ENCODE data around the gene WDR12.

- TF ChIP-seq POLR2AphosphoS5 (IDR thresholded peaks at IDR 0.05; ENCODE audit: low read depth, low read length) = no peak
- no peak for TF ChIP-seq TAF1 (IDR thresholded peaks at IDR 0.05; ENCODE audit: borderline replicate concordance, insufficient read depth, low read length)
- no peak for TF ChIP-seq REST (IDR thresholded peaks at IDR 0.05; ENCODE audit: insufficient read depth in 1 of 2, low read depth in 2 of 2, low read length in 2 of 2)
- no peak for TF ChIP-seq SIN3A (IDR thresholded peaks at IDR 0.05; ENCODE audit: borderline replicate concordance, insufficient read depth, low read length)
- TF ChIP-seq FOXP2 (optimal IDR thresholded peaks at IDR 0.05; ENCODE audit: borderline replicate concordance, extremely low read depth, extremely low read length, insufficient read depth) = no peak
Measured at GRCh38 chr2:202824901-202825300, 86.6 kb downstream of the WDR12 start.

Data from PFSK-1 (cell line).